ENCODE results near the gene ARL6IP6. TPM values are rescaled to one million over a fixed set of nuclear protein-coding genes. Genes with fewer than 3 reads are reported as not detected.
A peak's percentile ranks its signal among the peaks of the same experiment; 100 is the strongest.
"Not testable (repeated sequence)": the region's sequence is repeated elsewhere in the genome, so short reads cannot be mapped to it uniquely, and the experiment has no call there.

The ARL6IP6 gene
- total and polyA plus RNA-seq, 2 donors (not counting 1 experiment from before 2014, with no cell fraction given), result 19.0 to 53.9 TPM

- no peak for TF ChIP-seq EZH2 (IDR thresholded peaks at IDR 0.05; ENCODE audit: low read length, missing control alignments)
- TF ChIP-seq, protein P1, sequence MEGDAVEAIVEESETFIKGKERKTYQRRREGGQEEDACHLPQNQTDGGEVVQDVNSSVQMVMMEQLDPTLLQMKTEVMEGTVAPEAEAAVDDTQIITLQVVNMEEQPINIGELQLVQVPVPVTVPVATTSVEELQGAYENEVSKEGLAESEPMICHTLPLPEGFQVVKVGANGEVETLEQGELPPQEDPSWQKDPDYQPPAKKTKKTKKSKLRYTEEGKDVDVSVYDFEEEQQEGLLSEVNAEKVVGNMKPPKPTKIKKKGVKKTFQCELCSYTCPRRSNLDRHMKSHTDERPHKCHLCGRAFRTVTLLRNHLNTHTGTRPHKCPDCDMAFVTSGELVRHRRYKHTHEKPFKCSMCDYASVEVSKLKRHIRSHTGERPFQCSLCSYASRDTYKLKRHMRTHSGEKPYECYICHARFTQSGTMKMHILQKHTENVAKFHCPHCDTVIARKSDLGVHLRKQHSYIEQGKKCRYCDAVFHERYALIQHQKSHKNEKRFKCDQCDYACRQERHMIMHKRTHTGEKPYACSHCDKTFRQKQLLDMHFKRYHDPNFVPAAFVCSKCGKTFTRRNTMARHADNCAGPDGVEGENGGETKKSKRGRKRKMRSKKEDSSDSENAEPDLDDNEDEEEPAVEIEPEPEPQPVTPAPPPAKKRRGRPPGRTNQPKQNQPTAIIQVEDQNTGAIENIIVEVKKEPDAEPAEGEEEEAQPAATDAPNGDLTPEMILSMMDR (conservative IDR thresholded peaks at IDR 0.05 in 1 of 2, IDR thresholded peaks at IDR 0.05 in 1 of 2; ENCODE audit: low read depth in 1 of 2, low read length in 2 of 2), result no peak
- Histone ChIP-seq H2AFZ (ENCODE audit: low read length) (no peak overlapping the region), H3K4me1 (ENCODE audit: control insufficient read depth, extremely low read depth, insufficient read depth, low read length) (no peaks in the 10 kb centered on the region), H3K27me3 (ENCODE audit: control insufficient read depth, insufficient read depth, low read length) (no peaks in the 10 kb centered on the region), H3K36me3 (ENCODE audit: control insufficient read depth, insufficient read depth, low read length) (no peaks in the 10 kb centered on the region), H3K4me3 (replicated peaks in 1 of 4; ENCODE audit: control extremely low read depth in 1 of 4, insufficient read depth in 1 of 4, low read depth in 3 of 4, low read length in 4 of 4) (no peak overlapping the region), H4K20me1 (ENCODE audit: control insufficient read depth, extremely low read depth, insufficient read depth, low read length) (no peaks in the 10 kb centered on the region), H3K27ac (ENCODE audit: insufficient read depth, low read length) (no peak overlapping the region), H3K79me2 (ENCODE audit: control insufficient read depth, insufficient read depth, low read length) (no peaks in the 10 kb centered on the region), H3K4me2 (ENCODE audit: extremely low read depth, insufficient read depth, low read length) (no peak overlapping the region), H3K9me3 (ENCODE audit: control insufficient read depth, insufficient read depth, low read depth, low read length) (no peaks in the 10 kb centered on the region), H3K9ac (ENCODE audit: insufficient read depth, low read length) (no peak overlapping the region)
- DNase-seq (ENCODE audit: low read depth in 2 of 2), result no peak
These were observed 20.0 kb downstream of the ARL6IP6 start for GRCh38 chr2:152738438-152738837.

GRCh38 chr2:152739705-152740104 lies 21.3 kb downstream of the ARL6IP6 start:
- H3K4me2 ChIP-seq (ENCODE audit: extremely low read depth, insufficient read depth, low read length); H3K79me2 ChIP-seq (ENCODE audit: control insufficient read depth, insufficient read depth, low read length); H3K4me3 ChIP-seq (replicated peaks in 1 of 4; ENCODE audit: control extremely low read depth in 1 of 4, insufficient read depth in 1 of 4, low read depth in 3 of 4, low read length in 4 of 4); H3K9ac ChIP-seq (ENCODE audit: insufficient read depth, low read length); DNase-seq (ENCODE audit: low read depth in 2 of 2); H4K20me1 ChIP-seq (ENCODE audit: control insufficient read depth, extremely low read depth, insufficient read depth, low read length); H3K27ac ChIP-seq (ENCODE audit: insufficient read depth, low read length); H3K27me3 ChIP-seq (ENCODE audit: control insufficient read depth, insufficient read depth, low read length); H3K9me3 ChIP-seq (ENCODE audit: control insufficient read depth, insufficient read depth, low read depth, low read length); H2AFZ ChIP-seq (ENCODE audit: low read length); H3K4me1 ChIP-seq (ENCODE audit: control insufficient read depth, extremely low read depth, insufficient read depth, low read length); H3K36me3 ChIP-seq (ENCODE audit: control insufficient read depth, insufficient read depth, low read length): not testable (repeated sequence)

DNA sequence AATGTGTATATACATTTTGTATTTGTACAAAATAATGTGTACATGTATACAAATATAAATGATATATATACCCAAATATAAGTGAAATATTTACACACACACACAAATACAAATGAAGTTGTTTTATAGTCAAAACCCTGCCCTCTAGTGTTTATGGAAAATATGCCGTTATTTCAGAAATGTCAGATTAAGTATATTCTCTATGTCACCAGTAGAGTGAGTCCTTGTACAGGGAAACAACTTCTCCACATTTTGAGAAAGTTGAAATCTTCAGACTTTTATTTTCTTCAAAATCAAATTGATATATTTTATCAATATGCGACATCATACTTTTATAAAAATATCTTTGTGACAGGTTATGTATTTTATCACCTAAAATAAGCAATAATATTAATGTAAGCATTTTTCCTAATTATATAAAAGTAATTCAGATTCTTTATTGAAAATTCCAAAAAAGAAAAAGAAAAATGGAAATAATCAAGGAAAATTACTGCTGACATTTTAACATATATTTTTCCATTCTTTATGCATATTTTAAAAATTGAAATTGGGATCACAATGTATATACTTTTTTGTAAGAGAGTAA lies 22.4 kb downstream of the ARL6IP6 start:
- Histone ChIP-seq H3K9me3 (ENCODE audit: control insufficient read depth, insufficient read depth, low read depth, low read length) (no peaks in the 10 kb centered on the region), H2AFZ (ENCODE audit: low read length) (no peak overlapping the region), H3K36me3 (ENCODE audit: control insufficient read depth, insufficient read depth, low read length) (no peaks in the 10 kb centered on the region), H3K27me3 (ENCODE audit: control insufficient read depth, insufficient read depth, low read length) (no peaks in the 10 kb centered on the region), H3K4me2 (ENCODE audit: extremely low read depth, insufficient read depth, low read length) (no peak overlapping the region), H3K4me3 (replicated peaks in 1 of 4; ENCODE audit: control extremely low read depth in 1 of 4, insufficient read depth in 1 of 4, low read depth in 3 of 4, low read length in 4 of 4) (no peak overlapping the region), H4K20me1 (ENCODE audit: control insufficient read depth, extremely low read depth, insufficient read depth, low read length) (no peaks in the 10 kb centered on the region), H3K79me2 (ENCODE audit: control insufficient read depth, insufficient read depth, low read length) (no peaks in the 10 kb centered on the region), H3K27ac (ENCODE audit: insufficient read depth, low read length) (no peak overlapping the region), H3K9ac (ENCODE audit: insufficient read depth, low read length) (no peak overlapping the region), H3K4me1 (ENCODE audit: control insufficient read depth, extremely low read depth, insufficient read depth, low read length) (no peaks in the 10 kb centered on the region)
- TF ChIP-seq EZH2 (IDR thresholded peaks at IDR 0.05; ENCODE audit: low read length, missing control alignments), result no peak
- TF ChIP-seq, protein P1 (conservative IDR thresholded peaks at IDR 0.05 in 1 of 2, IDR thresholded peaks at IDR 0.05 in 1 of 2; ENCODE audit: low read depth in 1 of 2, low read length in 2 of 2), result peak; percentile 55 to 80
- DNase-seq (ENCODE audit: low read depth in 2 of 2), result peak; percentile 54 to 81
